CD4-positive, alpha-beta memory T cell (primary cell): Measurements from ENCODE around the gene TEKT2. TPM values are rescaled to one million over a fixed set of nuclear protein-coding genes. Genes with fewer than 3 reads are reported as not detected.
A peak's percentile ranks its signal among the peaks of the same experiment; 100 is the strongest.

Experiments
- CTCF ChIA-PET: fragments of 350-600 bp; sonication (Branson Sonifier 250); formaldehyde crosslinking; loops from one replicate; lab custom pipeline; 2021; ENCODE audit warnings: inconsistent platforms; ENCODE audit not compliant: partially characterized antibody; lab: Charles Lee
- POLR2A ChIA-PET: fragments of 350-600 bp; sonication (Branson Sonifier 250); formaldehyde crosslinking; loops from one replicate; lab custom pipeline; 2021; ENCODE audit not compliant: partially characterized antibody; lab: Charles Lee
- DNase-seq, 5 donors: peaks; one replicate each; pipeline versions ENCODE4 v3.0.0 to v3.0.0-alpha.2; 2020 to 2022; ENCODE audit warnings: mixed read lengths in 1 of 5
- H3K27ac ChIP-seq: one replicate; pipeline ENCODE4 v1.7.0; 2013; ENCODE audit warnings: low read depth, low read length
- H3K27me3 ChIP-seq: 2 replicates; pipeline ENCODE4 v1.7.0; 2013; ENCODE audit warnings: mild to moderate bottlenecking, low read length, moderate library complexity; ENCODE audit not compliant: insufficient read depth
- H3K36me3 ChIP-seq: 2 replicates; pipeline ENCODE4 v1.7.0; 2013; ENCODE audit warnings: mild to moderate bottlenecking, low read length, moderate library complexity; ENCODE audit not compliant: insufficient read depth
- H3K4me1 ChIP-seq: 2 replicates; pipeline ENCODE4 v1.7.0; 2013; ENCODE audit warnings: mild to moderate bottlenecking, low read length, moderate library complexity; ENCODE audit not compliant: insufficient read depth
- H3K4me3 ChIP-seq, 2 donors: one replicate each; pipeline ENCODE4 v1.7.0; 2013; ENCODE audit warnings: low read length in 2 of 2, mild to moderate bottlenecking in 1 of 2
- H3K9me3 ChIP-seq, 2 donors: one replicate each; pipeline ENCODE4 v1.7.0; 2013; ENCODE audit warnings: low read length in 2 of 2, control low read depth in 1 of 2; ENCODE audit not compliant: control insufficient read depth in 1 of 2
- H3K27ac Mint-ChIP-seq, 7 donors: one replicate each; pipeline ENCODE4 v1.8.0; 2020 to 2021; ENCODE audit warnings: mixed read lengths in 7 of 7, mild to moderate bottlenecking in 6 of 7, inconsistent platforms in 3 of 7, moderate library complexity in 3 of 7
- H3K27me3 Mint-ChIP-seq, 2 donors: one replicate each; pipeline ENCODE4 v1.8.0; 2020 to 2021; ENCODE audit warnings: mixed read lengths in 2 of 2
- H3K36me3 Mint-ChIP-seq, 2 donors: one replicate each; pipeline ENCODE4 v1.8.0; 2020 to 2021; ENCODE audit warnings: mixed read lengths in 2 of 2, inconsistent platforms in 1 of 2, mild to moderate bottlenecking in 1 of 2
- H3K4me1 Mint-ChIP-seq, 4 donors: one replicate each; pipeline ENCODE4 v1.8.0; 2020 to 2021; ENCODE audit warnings: mixed read lengths in 4 of 4, mild to moderate bottlenecking in 1 of 4
- H3K4me3 Mint-ChIP-seq, 8 donors: one replicate each; pipeline ENCODE4 v1.8.0; 2020 to 2021; ENCODE audit warnings: mixed read lengths in 8 of 8, mild to moderate bottlenecking in 7 of 8, moderate library complexity in 6 of 8, inconsistent platforms in 3 of 8
- H3K9me3 Mint-ChIP-seq, 8 donors: one replicate each; pipeline ENCODE4 v1.8.0; 2020 to 2021; ENCODE audit warnings: mixed read lengths in 8 of 8, mild to moderate bottlenecking in 5 of 8, inconsistent platforms in 3 of 8, moderate library complexity in 1 of 8
- intact Hi-C: fragments of 100-400 bp; cut with micrococcal nuclease; formaldehyde crosslinking; loops from one replicate; pipeline ENCODE4 v1.15.1; 2023
- polyA plus RNA-seq, 2 donors: library from polyadenylated mRNA; unstranded; fragments of 300-500 nt; fragmentation: Illumina TruSeq; gene quantifications; one replicate each; pipeline ENCODE4 v1.2.3, GENCODE V29; 2021
- total RNA-seq, 2 experiments: library from RNA; stranded (reverse); gene quantifications; one replicate each; pipeline ENCODE4 v1.2.3, GENCODE V29; 2021

Gene TEKT2
- total and polyA plus RNA-seq, 4 experiments from 2014 or later, result not detected

DNA sequence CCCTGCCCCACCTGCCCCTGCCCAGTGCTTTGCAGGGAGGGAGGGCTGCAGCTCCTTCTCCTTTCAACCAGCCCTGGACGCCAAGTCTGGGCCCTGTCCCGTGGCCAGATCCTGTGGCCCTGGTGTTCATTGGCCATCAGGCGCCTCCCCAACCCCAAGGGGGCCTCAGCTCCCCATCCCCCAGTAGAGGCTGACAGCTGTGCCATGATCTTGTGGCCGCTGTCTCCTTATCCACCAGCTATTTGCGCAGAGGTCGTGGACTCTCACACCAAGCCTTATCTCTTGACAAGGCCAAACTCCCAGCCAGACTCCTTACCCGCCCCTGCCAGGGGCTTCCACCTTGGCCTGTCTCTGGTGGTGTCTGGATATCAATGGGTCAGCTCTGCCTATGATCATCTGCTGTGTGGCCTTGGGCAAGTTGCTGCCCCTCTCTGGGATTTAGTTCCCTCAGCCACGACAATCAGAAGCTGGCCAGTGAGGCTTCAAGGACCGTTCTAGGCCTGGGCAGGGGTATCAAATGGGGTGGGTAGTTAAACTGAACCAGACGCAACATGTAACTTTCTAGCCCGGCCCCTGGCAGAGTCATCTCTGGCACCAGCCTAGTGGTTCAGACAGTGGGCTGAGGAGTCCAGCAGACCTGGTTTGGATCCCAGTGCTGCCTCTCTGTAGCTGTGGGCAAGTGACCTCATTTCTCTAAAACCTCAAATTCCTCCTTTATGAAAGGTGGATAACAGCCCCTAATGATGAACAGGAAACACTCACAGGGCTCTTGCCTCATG is 44.4 kb downstream of the TEKT2 start:
- CTCF ChIA-PET, result interaction anchor here (0.6 kb wide), 1 partner anchor 167 kb away, joined by 3 read pairs; no protein-coding TSS in a partner anchor
- peak overlapping the region in 1 of 7 donors; percentile 57 for H3K27ac Mint-ChIP-seq

DNA sequence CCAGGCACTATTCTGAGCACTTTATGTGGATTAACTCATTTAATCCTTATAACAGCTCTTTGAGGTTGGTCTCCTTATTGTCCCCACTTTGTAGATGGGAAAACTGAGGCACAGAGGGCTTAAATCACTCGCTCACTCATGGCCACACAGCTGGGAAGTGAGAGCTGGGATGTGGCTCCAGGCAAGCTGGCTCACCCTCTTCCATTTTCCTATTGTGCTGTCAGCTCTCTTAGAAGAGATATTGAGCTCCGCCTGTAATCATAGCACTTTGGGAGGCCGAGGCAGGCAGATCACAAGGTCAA is 45.0 kb downstream of the TEKT2 start:
- H3K4me1 ChIP-seq, result no peaks in the 10 kb centered on the region
- H3K9me3 ChIP-seq, result no peaks in the 10 kb centered on the region
- no peaks in the 10 kb centered on the region for H3K9me3 Mint-ChIP-seq
- H3K27ac Mint-ChIP-seq, result no peak overlapping the region
- H3K27ac ChIP-seq, result no peak overlapping the region
- ChIA-PET CTCF (interaction anchor here (0.6 to 1.3 kb wide), 2 partner anchors 21 to 167 kb away, joined by 3 to 4 read pairs; partner anchors contain the start of gene TRAPPC3), POLR2A (no interaction called here)
- H3K36me3 ChIP-seq, result no peaks in the 10 kb centered on the region
- intact Hi-C loops, result no loop called here
- no peaks in the 10 kb centered on the region for H3K36me3 Mint-ChIP-seq
- H3K4me3 Mint-ChIP-seq, result no peak overlapping the region
- peaks cover 17 to 18% of the 10 kb centered on the region in 2 donors for H3K27me3 Mint-ChIP-seq
- H3K27me3 ChIP-seq, result peaks cover 13% of the 10 kb centered on the region
- DNase-seq, result no peak
- H3K4me1 Mint-ChIP-seq, result peaks cover 6 to 7% (median 7%) of the 10 kb centered on the region in 4 donors
- no peak overlapping the region for H3K4me3 ChIP-seq

More for the DNA sequence above, 44.4 kb downstream of the TEKT2 start:
- no peak for DNase-seq
- Mint-ChIP-seq H3K4me3 (peak overlapping the region in 1 of 8 donors; percentile 20), H3K4me1 (peaks cover 9 to 10% (median 10%) of the 10 kb centered on the region in 4 donors), H3K9me3 (no peaks in the 10 kb centered on the region), H3K36me3 (no peaks in the 10 kb centered on the region), H3K27me3 (peaks cover 22 to 23% of the 10 kb centered on the region in 2 donors)
- Histone ChIP-seq H3K36me3 (no peaks in the 10 kb centered on the region), H3K9me3 (no peaks in the 10 kb centered on the region), H3K4me3 (no peak overlapping the region), H3K27me3 (peaks cover 18% of the 10 kb centered on the region), H3K27ac (no peak overlapping the region), H3K4me1 (no peaks in the 10 kb centered on the region)
- intact Hi-C loops, result no loop called here
- POLR2A ChIA-PET, result no interaction called here

DNA sequence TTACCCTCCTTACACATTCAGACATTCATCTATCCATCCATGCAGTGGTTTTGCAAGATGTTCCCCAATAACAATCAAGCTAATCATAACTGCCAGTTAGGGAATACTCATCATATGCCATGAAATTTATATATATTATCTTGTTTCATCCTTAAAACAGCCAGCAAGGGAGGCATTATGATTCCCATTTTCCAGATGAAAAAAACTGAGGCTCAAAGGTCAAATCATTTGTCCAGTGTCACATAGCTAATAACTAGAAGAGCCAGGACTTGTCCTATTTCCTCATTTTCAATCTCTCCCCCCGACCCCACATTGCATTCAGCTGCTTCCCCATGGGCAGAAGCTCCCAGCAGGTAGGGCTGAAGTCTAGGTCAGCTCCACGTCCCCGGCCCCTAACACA is 48.1 kb downstream of the TEKT2 start:
- no peaks in the 10 kb centered on the region for H3K4me1 ChIP-seq
- Mint-ChIP-seq H3K4me1 (peaks cover 0 to 6% (median 3%) of the 10 kb centered on the region in 4 donors), H3K9me3 (no peaks in the 10 kb centered on the region), H3K27me3 (no peaks in the 10 kb centered on the region), H3K27ac (no peak overlapping the region), H3K36me3 (peaks cover 9 to 12% of the 10 kb centered on the region in 2 donors), H3K4me3 (no peak overlapping the region)
- intact Hi-C loops, result no loop called here
- ChIA-PET POLR2A (no interaction called here), CTCF (interaction anchor here (1.1 to 1.4 kb wide), 2 partner anchors 17 to 32 kb away, joined by 4 to 5 read pairs; partner anchors contain the start of gene TRAPPC3)
- H3K27me3 ChIP-seq, result no peaks in the 10 kb centered on the region
- H3K36me3 ChIP-seq, result peaks cover 10% of the 10 kb centered on the region
- no peaks in the 10 kb centered on the region for H3K9me3 ChIP-seq
- no peak overlapping the region for H3K27ac ChIP-seq
- no peak overlapping the region for H3K4me3 ChIP-seq
- no peak for DNase-seq

DNA sequence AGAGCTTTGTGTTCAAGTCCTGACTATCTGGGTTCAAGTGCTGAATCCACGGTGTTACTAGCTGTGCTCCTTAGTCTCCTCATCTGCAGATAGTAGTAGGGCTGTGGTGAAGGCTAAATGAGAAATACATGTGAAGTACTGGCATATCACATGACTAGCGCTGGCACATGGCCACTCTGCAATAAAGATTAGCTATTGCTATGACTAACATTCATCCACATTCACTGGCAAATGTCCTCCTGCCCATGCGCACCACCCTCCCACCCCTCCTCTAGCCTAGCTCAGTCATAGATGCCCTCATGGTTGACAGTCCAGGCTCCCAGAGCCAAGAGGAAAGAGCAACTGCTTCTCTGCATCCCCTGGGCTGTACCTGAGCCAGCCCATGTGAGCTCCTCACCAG is 49.6 kb downstream of the TEKT2 start:
- DNase-seq, result no peak
- Histone ChIP-seq H3K27ac (no peak overlapping the region), H3K4me3 (no peak overlapping the region), H3K4me1 (no peaks in the 10 kb centered on the region), H3K27me3 (no peaks in the 10 kb centered on the region), H3K36me3 (peaks cover 25% of the 10 kb centered on the region), H3K9me3 (no peaks in the 10 kb centered on the region)
- Mint-ChIP-seq H3K27ac (no peak overlapping the region), H3K27me3 (no peaks in the 10 kb centered on the region), H3K4me3 (no peak overlapping the region), H3K4me1 (peaks cover 0 to 6% (median 3%) of the 10 kb centered on the region in 4 donors), H3K9me3 (no peaks in the 10 kb centered on the region), H3K36me3 (peaks cover 19 to 26% of the 10 kb centered on the region in 2 donors)
- CTCF ChIA-PET, result interaction anchor here (1.4 to 3.6 kb wide), 6 partner anchors 16 to 57 kb away, joined by 3 to 34 read pairs (median 9); partner anchors contain the start of gene TRAPPC3
- POLR2A ChIA-PET, result no interaction called here
- intact Hi-C loops, result no loop called here

DNA sequence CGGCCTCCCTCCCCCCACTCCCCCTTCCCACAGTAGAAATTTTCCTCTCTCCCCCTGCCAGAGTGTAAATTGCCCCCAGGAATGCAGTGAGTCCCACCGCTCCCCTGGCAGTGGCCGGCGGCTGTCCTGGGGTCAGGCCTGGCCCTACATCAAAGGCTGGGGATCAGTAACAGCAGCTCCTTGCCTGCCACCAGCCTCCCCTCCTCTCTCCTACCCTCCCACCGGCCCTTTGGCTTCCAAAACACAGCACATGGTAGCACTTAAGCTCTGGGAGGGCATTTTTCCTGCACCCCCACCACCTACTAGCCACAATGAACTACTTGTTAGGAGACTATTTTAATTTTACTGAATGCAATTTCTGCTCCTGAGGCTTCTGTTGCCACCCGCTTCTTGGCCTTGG is 50.1 kb downstream of the TEKT2 start:
- DNase-seq, result no peak
- POLR2A ChIA-PET, result interaction anchor here (1.4 to 2.0 kb wide), 2 partner anchors 34 to 36 kb away, joined by 5 to 7 read pairs; no protein-coding TSS in a partner anchor
- Histone ChIP-seq H3K4me3 (no peak overlapping the region), H3K4me1 (no peaks in the 10 kb centered on the region), H3K27me3 (no peaks in the 10 kb centered on the region), H3K36me3 (peaks cover 27% of the 10 kb centered on the region), H3K9me3 (no peaks in the 10 kb centered on the region), H3K27ac (no peak overlapping the region)
- H3K4me1 Mint-ChIP-seq, result peaks cover 0 to 6% (median 3%) of the 10 kb centered on the region in 4 donors
- H3K4me3 Mint-ChIP-seq, result no peak overlapping the region
- peak overlapping the region in 1 of 7 donors; percentile 22 for H3K27ac Mint-ChIP-seq
- no peaks in the 10 kb centered on the region for H3K27me3 Mint-ChIP-seq
- H3K36me3 Mint-ChIP-seq, result peaks cover 19 to 29% of the 10 kb centered on the region in 2 donors
- intact Hi-C loops, result loop anchor here (1.0 kb wide), 1 partner anchor 35 kb away; no protein-coding TSS in a partner anchor
- CTCF ChIA-PET, result interaction anchor here (1.2 to 3.6 kb wide), 8 partner anchors 11 to 56 kb away, joined by 3 to 34 read pairs (median 8); partner anchors contain the start of gene TRAPPC3
- no peaks in the 10 kb centered on the region for H3K9me3 Mint-ChIP-seq

DNA sequence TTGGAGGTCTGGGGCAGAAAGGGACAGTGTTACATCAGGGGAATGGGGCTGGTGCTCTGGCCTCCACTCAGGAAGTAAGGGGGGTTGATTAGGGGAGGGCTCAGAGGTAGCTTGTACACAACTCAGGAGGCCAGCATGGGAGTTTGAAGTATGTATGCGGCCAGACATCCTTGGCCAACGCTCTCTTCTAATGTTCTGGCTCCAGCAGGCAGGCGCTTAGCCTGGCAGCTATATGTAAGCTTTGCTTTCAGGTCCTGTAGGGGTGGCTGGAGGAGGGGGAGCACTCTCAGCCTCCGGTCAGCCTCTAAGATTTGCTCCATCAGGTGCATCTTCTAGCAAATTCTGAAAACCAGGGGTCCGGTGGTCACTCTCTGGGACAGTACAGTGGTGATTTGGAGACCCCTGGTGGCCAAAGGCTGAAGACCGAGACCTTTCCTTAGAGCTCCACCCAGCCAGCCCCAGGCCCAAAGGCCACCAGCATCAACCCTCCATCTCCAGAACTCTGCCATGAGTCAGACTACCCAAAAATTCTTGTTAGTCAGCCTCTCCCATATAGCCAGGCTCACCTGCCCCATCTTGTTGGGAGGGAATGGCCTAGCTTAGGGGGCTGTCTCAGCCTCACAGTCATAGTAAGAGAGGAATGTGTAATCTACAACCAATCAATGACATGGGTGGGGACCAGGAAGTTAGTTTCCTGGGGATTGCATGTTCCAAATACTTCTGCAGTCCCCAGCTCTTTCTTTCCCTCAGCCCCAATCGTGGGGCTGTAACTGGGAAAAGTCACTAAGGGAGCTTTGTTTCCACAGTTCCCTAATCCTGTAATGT is 50.8 kb downstream of the TEKT2 start:
- ChIA-PET POLR2A (interaction anchor here (0.9 to 2.0 kb wide), 4 partner anchors 26 to 151 kb away, joined by 3 to 7 read pairs (median 6); no protein-coding TSS in a partner anchor), CTCF (interaction anchor here (0.5 to 3.6 kb wide), 17 partner anchors 10 to 153 kb away, joined by 3 to 34 read pairs (median 4); partner anchors contain the start of gene TRAPPC3)
- Mint-ChIP-seq H3K4me1 (peaks cover 0 to 6% (median 3%) of the 10 kb centered on the region in 4 donors), H3K9me3 (no peaks in the 10 kb centered on the region), H3K27me3 (no peaks in the 10 kb centered on the region), H3K36me3 (peaks cover 23 to 35% of the 10 kb centered on the region in 2 donors), H3K27ac (peak overlapping the region in 6 of 7 donors; percentile 3 to 90 (median 64)), H3K4me3 (no peak overlapping the region)
- no peaks in the 10 kb centered on the region for H3K27me3 ChIP-seq
- H3K4me1 ChIP-seq, result no peaks in the 10 kb centered on the region
- no peak overlapping the region for H3K27ac ChIP-seq
- no peak overlapping the region for H3K4me3 ChIP-seq
- DNase-seq, result no peak
- H3K9me3 ChIP-seq, result no peaks in the 10 kb centered on the region
- peaks cover 32% of the 10 kb centered on the region for H3K36me3 ChIP-seq
- intact Hi-C loops, result loop anchor here (1.0 kb wide), 1 partner anchor 35 kb away; no protein-coding TSS in a partner anchor
